ENCODE measurements around the gene ZBTB39.
A peak's percentile ranks its signal among the peaks of the same experiment; 100 is the strongest.

Gene ZBTB39

DNA sequence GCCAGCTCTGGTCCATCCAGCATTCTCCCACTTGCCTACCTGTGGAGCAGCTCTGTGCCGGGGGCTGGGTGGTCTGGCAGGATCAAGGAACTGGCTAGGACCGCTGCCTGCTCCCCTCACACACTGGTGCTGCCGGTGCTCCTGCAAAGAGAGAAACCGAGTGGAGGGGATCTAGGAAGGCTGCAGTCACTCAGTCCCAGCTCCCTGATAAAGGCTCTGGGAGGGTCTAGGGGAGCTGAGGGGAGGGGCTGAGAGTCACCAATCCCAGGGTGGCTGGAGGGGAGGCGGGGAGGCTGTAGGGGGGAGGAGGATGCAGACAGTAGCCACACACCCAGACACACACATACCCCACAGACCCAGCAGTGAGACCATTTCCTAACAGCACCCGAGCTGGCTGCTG, 10.0 kb upstream of the ZBTB39 start, which contains the start of gene TAC3:
Gene TAC3 (minus strand): TSS at position 182 of the 400 bp plus-strand sequence. CDS start 732 bp downstream, outside the sequence.
- TF ChIP-seq, protein P1, sequence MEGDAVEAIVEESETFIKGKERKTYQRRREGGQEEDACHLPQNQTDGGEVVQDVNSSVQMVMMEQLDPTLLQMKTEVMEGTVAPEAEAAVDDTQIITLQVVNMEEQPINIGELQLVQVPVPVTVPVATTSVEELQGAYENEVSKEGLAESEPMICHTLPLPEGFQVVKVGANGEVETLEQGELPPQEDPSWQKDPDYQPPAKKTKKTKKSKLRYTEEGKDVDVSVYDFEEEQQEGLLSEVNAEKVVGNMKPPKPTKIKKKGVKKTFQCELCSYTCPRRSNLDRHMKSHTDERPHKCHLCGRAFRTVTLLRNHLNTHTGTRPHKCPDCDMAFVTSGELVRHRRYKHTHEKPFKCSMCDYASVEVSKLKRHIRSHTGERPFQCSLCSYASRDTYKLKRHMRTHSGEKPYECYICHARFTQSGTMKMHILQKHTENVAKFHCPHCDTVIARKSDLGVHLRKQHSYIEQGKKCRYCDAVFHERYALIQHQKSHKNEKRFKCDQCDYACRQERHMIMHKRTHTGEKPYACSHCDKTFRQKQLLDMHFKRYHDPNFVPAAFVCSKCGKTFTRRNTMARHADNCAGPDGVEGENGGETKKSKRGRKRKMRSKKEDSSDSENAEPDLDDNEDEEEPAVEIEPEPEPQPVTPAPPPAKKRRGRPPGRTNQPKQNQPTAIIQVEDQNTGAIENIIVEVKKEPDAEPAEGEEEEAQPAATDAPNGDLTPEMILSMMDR (conservative IDR thresholded peaks at IDR 0.05; ENCODE audit: low read depth, low read length) = no peak
- DNase-seq (ENCODE audit: low read depth) = no peak
- H3K4me3 ChIP-seq (ENCODE audit: low read length) = no peak within 1 kb of the TSS

DNA sequence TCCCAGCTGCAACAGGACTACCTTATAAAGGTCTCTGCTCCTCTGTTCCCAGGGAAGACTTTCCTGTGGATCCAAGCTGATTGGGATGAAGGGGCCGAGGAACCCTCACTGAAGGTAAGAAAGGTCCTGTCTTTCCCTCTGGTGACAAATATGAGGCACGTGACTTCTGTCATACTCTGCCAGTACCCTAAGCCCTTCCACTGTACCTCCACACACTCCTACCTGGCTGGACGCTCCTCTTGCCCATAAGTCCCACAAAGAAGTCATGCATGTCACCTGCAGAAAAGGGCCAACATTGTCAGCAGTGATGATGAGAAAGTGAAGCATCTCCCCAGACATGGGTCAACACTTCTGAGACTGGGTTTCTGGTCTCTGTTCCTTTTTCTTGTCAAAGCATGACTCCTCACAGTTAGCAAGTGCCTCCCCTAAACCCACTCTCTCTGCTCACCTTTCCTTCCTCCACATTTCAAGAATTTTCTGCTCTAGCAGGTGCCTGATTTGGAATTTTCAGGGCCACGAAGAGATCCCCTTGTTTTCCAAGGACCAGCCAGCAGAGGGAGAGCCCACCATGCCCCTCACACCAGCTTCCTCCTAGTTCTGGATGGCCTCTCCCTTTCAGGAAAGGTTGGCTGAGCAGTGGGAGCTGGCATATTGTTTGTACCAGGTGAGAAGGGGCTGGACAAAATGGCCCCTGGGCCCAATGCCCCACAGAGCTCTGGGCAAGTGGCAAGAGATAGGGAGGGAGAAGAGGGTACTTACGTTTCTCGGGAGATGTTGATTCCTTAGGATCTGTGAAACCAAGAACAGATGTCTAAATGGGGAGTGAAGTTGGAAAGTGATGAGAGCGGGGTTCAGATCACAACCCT, 6.5 kb upstream of the ZBTB39 start:
- no peak overlapping the region for H3K4me3 ChIP-seq (ENCODE audit: low read length)
- TF ChIP-seq, protein P1 (conservative IDR thresholded peaks at IDR 0.05; ENCODE audit: low read depth, low read length) = peak; percentile 11
- DNase-seq (ENCODE audit: low read depth) = no peak

DNA sequence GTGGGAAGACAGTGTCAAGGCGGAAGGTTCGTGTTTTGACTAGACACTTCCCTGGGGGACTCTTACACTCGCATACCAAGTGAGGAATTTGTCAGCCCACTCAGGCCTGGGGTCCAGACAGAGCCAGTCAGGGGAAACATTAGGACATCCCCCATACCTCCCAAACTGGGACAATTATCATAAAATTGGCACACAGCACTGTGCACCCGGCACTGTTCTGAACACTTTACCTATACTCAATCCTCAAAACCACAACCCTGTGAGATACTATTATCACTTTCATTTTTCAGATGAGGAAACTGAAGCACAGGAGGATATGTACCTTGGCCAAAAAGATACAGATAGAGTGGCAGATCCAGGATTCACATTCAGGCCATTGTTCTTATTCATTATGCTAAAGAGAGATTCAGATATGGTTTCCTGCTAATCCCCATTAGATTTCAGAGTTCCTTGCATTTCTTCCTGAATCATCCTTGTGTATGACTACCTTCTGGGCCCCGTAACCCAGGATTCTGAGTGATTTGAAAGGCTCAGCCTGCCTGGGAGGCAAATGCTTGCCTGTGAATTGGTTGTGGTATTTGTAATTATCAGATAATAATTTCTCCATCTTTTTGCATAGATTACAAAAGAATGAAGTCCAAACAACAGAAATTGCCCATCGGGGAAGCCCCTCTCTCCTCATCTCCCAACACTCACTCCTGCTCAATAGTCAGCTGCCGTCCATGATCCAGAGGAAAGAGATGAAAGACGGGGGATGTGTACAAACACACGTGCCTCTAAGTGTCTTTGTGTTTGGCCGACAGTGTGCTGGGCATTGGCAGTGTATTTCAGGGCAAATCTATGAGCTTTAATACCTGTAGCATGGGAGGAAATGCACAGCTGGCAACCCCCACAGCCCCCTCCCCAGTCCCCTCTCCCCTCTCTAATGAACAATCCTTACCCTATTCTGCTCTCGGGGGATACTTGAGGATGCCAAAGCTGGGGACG, 5.4 kb upstream of the ZBTB39 start:
- no peak overlapping the region for H3K4me3 ChIP-seq (ENCODE audit: low read length)
- DNase-seq (ENCODE audit: low read depth) = no peak
- TF ChIP-seq, protein P1 (conservative IDR thresholded peaks at IDR 0.05; ENCODE audit: low read depth, low read length) = no peak

DNA sequence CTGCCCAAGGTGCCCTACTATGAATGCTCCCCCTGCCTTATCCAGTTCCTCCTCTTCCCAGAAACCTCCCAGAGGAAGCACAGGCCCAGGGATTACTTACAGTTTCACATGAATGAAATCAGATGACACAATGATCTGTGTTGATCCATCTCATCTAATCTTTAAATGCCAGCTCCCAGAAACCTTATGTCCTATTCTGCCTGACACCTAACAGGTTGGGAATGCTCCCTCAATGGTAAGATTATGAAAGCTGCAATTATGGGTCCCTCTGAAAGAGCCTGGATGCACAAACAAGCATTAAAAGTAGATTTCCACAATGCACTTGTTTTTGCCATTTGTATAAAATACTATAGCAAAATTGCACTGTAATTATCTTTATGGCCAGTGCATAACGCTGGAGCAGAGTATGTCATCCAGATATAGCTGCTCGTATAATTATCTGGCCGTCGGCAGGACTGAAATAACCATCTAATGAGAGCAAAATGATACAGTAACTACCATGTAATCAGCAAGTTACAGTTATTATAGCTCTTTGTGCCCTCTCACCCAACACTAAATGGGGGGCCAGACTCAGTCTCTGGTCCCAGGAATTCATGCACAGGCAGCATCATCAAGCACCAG, 4.4 kb upstream of the ZBTB39 start:
- no peak overlapping the region for H3K4me3 ChIP-seq (ENCODE audit: low read length)
- no peak for DNase-seq (ENCODE audit: low read depth)
- TF ChIP-seq, protein P1 (conservative IDR thresholded peaks at IDR 0.05; ENCODE audit: low read depth, low read length) = no peak

DNA sequence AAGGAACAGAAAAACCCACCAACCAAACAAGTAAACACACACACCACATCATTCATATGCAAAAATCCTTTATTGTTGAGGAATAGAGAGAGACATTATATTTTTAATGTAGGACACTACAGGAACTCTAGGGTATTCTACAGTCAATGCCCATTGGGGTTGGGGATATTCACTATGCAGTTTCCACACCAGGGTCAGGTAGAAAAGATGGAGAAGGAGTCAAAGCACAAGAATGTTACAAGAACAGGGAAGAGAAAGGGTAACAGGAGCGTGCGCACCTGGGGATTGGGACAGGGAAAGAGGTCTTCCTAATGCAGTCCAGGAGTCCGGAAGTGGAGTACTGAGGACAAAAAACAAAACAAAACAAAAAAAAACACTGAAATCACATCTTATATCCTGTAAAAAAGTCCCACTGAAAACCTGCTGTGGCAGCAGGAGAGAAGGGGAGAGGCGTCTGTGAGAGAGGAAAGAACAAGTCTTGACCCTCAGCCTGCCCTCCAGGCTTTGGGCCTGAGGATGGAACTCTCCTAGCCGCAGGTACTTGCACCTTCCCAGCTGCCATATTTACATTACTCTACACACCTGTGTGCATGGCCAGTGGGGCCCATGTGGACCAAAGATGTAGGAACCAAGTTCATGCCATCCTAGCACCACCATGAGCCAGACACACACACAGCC, 3.7 kb upstream of the ZBTB39 start:
- no peak overlapping the region for H3K4me3 ChIP-seq (ENCODE audit: low read length)
- TF ChIP-seq, protein P1 (conservative IDR thresholded peaks at IDR 0.05; ENCODE audit: low read depth, low read length) = no peak
- no peak for DNase-seq (ENCODE audit: low read depth)

DNA sequence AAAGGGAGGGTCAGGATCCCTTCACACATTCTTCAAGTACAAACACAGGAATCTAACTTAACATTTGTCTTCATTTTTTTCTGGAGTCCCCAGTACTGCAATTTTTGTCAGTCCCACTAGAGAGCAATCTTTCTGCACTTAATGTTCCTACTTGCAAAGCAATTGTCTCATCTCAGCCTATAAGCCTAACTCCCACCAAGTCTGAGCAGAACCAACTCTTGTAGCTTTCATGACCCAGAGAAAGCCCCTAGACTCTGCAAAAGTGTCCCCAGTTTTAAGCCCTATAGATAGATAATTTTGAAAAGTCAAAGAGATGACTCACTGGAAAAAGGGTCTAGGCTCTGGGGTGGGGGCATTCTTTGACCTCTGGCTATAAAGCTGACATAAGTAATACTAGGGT, 1.8 kb upstream of the ZBTB39 start:
- H3K4me3 ChIP-seq (ENCODE audit: low read length) = no peak overlapping the region
- peak; percentile 20 for DNase-seq (ENCODE audit: low read depth)
- TF ChIP-seq, protein P1 (conservative IDR thresholded peaks at IDR 0.05; ENCODE audit: low read depth, low read length) = peak; percentile 69

Data from retinal pigment epithelial cell (primary cell).